GM20000 (cell line): ENCODE data around the gene SEZ6L.
A peak's percentile ranks its signal among the peaks of the same experiment; 100 is the strongest.

ENCODE experiments used
- DNase-seq: peaks from one replicate; pipeline ENCODE4 v3.0.0; 2012; ENCODE audit warnings: low spot score
- TF ChIP-seq, protein P1 (sequence below): IDR thresholded peaks from 2 replicates; pipeline ENCODE4 v1.5.1; 2012; ENCODE audit warnings: mild to moderate bottlenecking, control low read depth; ENCODE audit errors: extremely low read depth, missing control alignments

The SEZ6L gene

DNA sequence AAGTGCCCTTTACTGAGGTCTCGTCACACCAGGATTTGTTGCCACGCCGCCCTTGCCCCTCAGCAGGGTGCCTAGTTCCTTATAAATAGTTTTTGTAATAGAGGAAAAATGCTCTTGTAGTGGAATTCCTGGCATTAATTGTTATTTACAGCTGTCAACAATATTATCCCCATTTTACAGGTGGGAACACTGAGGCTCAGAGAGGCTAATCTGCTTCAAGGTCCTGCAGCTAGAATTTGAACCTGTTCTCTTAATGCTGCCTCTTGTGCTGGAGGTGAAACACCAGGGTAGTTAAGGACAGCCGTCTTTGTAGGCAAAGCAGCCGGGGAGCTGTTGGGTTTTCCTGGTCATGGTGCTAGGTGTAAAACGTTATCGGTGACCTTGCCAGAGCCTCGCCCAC is 159.0 kb downstream of the SEZ6L start:
- no peak for DNase-seq
- TF ChIP-seq, protein P1, sequence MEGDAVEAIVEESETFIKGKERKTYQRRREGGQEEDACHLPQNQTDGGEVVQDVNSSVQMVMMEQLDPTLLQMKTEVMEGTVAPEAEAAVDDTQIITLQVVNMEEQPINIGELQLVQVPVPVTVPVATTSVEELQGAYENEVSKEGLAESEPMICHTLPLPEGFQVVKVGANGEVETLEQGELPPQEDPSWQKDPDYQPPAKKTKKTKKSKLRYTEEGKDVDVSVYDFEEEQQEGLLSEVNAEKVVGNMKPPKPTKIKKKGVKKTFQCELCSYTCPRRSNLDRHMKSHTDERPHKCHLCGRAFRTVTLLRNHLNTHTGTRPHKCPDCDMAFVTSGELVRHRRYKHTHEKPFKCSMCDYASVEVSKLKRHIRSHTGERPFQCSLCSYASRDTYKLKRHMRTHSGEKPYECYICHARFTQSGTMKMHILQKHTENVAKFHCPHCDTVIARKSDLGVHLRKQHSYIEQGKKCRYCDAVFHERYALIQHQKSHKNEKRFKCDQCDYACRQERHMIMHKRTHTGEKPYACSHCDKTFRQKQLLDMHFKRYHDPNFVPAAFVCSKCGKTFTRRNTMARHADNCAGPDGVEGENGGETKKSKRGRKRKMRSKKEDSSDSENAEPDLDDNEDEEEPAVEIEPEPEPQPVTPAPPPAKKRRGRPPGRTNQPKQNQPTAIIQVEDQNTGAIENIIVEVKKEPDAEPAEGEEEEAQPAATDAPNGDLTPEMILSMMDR: no peak

DNA sequence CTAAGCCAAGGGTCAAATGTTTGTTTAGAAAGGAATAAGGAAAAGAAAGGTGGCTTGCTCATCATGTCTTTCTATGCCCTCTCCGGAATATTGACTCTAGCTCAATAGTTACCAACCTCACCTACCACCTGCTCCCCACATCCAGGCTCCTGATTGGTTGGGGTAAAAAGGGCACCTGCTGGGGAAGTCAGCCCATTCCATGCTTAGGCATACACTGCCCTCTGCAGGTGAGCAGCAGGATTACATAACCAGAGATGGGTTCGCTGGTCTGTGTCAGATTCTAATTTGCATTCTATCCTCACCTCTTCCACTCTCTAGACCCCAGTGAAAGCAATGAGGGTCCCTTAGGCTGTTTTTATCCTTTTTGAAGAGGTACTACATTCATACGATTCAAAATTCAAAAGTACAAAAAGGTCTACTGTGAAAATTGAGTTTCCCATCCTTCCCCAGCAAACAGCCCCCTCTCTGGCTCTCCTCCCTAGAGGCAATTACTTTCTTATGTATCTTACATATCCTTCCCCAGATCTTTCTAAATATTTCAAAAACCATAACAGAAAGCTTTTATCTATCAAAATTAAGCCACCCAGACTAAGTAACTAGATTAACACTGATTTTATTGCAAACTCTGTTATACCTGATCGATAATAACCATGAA is 161.8 kb downstream of the SEZ6L start:
- DNase-seq: peak; percentile 76
- TF ChIP-seq, protein P1: peak; percentile 91

DNA sequence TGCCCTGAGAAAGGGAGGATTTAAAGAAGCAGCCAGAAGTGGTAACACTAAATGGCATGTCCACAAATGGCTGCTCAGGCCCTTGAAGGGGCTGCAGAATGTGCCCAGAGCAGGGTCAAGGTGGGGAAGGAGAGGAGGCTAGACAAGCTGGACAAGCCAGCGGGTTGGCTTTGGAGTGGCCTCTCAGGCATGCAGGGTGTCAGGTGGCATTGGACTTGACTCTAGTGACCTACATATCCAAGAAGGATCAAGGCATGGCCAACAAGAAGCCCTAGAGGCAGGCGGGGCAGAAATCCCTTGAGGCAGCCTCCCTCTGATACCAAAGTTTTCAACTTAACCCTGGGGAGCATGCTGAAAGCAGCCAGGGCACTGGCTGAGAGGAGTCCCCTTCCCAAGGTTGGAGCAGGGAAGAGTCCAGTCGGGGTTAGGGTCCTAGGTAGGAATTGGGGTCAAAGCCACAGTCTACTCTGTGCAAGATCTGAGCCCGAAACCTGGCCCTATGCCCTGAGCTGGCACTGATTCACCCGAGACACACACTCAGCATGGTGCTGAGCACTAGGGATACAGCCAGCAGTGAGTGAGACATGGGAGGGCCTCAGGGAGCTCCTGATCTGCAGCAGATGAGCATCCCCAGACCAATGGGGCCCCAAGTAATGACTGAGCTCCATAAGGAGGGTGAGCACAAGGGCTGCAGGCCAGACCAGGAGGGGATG is 164.0 kb downstream of the SEZ6L start:
- DNase-seq: no peak
- TF ChIP-seq, protein P1: no peak

DNA sequence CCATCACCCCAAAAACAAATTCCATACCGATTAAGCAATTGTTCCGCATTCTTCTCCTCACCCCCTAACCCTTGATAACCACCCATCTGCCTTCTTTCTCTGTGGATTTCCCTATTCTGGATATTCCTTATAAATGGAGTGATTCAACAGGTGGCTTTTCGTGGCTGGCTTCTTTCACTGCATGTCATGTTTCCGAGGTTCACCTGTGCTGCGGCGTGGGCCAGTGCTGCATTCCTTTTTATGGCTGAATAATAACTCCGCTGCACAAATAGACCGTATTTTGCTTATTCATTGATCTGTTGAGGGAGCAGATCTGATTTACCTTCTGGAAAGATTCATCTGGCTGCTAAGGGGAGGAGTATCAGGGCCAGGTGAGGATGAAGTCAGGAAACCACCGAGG is 165.0 kb downstream of the SEZ6L start:
- no peak for DNase-seq
- TF ChIP-seq, protein P1: no peak

DNA sequence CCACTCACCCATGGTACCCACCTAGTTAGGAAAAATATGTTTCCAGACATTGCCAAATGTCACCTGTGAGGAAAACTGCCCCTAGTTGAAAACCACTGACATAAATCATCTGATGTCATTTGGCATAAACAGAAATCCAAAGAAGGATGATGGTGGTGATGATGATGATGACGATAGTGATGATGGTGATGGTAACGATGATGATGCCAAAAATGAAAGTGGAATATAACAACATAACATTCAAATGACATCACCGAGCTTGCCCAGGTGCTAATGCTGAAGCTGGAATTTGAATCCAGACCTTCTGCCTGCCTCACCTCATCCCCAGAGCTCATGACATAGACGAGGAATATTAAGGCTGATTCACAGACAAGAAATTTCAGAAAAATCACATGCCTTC is 167.5 kb downstream of the SEZ6L start:
- TF ChIP-seq, protein P1: no peak
- no peak for DNase-seq

DNA sequence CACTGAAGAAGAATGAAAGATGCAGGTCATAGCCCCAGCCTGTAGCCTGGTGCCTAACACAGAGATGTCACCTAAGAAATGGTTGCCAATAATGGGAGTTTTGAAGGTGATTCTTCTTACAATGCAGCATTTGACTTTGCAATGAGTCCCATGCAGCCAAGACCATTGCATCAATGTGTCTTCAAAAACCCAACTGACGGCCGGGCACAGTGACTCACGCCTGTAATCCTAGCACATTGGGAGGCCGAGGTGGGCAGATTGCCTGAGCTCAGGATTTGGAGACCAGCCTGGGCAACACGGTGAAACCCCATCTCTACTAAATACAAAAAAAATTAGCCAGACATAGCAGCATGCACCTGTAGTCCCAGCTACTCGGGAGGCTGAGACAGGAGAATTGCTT is 170.5 kb downstream of the SEZ6L start:
- TF ChIP-seq, protein P1: no peak
- DNase-seq: no peak

DNA sequence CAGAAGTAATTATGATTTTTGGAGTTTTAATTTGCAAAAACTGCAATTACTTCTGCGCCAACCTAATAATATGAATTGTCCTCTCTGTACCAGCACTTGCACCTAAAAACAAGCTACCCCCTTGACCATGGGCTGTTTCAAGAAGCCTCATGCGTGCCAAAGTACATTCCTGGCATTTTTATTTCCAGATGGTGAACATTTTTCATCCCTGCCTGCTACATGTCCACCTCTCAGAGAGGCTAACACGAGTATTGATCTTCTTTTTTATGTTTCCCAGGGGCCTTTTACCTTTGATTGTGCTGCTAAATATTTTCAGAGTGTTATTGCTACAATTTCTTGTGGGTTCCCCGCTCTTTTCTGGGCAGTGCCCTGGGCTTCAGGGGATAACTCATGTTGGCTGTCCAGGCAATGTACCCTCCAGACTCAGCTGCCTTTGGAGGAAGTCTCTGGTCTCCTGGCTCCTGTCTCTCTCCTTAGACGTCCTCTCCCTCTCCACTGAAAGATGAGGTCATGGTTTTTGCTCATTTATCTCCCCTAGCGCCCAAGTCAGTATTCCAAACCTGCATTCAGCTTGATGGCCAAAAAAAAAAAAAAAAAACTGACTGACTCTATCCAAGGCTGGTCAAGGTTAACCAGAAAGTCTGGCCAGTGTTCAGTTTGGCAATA is 173.6 kb downstream of the SEZ6L start:
- no peak for DNase-seq
- TF ChIP-seq, protein P1: no peak
